ENCODE results near the gene CCSER1.

DNA sequence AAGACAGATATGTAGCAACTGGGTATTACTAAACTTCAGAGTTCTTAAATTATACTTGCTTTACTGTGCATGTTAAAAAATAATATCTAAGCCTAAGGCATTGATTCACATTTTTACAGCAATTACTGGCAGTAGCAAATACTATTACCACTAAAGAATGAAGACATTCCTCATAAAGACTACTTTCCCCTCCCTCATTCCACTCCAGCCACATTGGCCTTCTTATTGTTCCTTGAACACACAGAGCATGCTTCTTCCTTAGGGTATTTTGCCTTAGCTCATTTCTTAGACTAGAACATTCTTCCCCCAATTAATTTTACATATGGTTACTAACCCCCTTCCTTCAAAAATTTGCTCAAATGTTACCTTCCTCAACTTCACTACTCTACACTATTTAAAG lies 717.0 kb downstream of the CCSER1 start:
- TF ChIP-seq CTCF (IDR thresholded peaks at IDR 0.05), result no peak
- TF ChIP-seq EP300 (IDR thresholded peaks at IDR 0.05), result no peak
